B cell (primary cell): ENCODE data around the gene BMP8A.

ENCODE experiments used
- CTCF ChIP-seq: fragments of 200-600 bp; IDR thresholded peaks from one replicate; pipeline ENCODE4 v1.8.0; 2022; ENCODE audit warnings: antibody characterized with exemption, mild to moderate bottlenecking
- EZH2 ChIP-seq: IDR thresholded peaks from 2 replicates; pipeline ENCODE4 v1.6.1; 2012; ENCODE audit warnings: borderline replicate concordance, low read depth, mild to moderate bottlenecking, moderate library complexity, low read length; ENCODE audit not compliant: insufficient read depth, poor library complexity, severe bottlenecking

DNA sequence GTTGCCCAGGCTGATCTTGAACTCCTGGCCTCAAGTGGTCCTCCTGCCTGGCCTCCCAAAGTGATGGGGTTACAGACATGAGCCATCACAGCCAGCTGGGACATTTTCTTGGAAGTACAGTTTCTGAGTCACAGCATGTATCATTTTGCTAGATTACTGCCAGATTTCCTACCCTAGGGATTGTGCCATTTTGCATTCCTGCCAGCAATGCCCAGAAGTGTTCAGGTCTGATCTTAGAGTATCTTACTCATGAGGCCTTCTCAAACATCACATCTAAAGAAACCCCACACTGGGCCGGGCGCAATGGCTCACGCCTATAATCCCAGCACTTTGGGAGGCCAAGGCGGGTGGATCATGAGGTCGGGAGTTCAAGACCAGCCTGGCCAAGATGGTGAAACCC lies 10.2 kb downstream of the BMP8A start:
- no peak for TF ChIP-seq CTCF
- no peak for TF ChIP-seq EZH2
